ENCODE results near the gene TP53I13.

DNA sequence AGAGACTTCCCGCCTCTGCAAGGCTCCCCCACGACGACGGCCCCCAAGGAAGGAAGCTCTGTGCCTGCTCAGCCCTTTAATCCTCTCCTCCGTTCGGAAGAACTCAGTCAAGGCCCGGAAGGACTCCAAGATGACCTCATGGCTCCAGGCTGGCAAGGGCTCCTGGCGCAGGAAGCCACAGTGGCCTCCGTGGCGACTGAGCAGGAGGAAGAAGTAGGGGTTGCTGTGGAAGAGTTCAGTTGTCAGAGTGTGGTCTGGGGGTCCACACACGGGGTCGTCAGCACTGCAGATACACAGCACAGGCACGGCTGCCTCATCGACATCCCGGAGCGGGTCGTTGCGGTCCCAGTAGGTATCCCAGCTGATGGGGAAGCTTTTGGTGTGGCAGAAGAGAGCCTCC, 5.9 kb upstream of the TP53I13 start:
- TF ChIP-seq, protein P1, sequence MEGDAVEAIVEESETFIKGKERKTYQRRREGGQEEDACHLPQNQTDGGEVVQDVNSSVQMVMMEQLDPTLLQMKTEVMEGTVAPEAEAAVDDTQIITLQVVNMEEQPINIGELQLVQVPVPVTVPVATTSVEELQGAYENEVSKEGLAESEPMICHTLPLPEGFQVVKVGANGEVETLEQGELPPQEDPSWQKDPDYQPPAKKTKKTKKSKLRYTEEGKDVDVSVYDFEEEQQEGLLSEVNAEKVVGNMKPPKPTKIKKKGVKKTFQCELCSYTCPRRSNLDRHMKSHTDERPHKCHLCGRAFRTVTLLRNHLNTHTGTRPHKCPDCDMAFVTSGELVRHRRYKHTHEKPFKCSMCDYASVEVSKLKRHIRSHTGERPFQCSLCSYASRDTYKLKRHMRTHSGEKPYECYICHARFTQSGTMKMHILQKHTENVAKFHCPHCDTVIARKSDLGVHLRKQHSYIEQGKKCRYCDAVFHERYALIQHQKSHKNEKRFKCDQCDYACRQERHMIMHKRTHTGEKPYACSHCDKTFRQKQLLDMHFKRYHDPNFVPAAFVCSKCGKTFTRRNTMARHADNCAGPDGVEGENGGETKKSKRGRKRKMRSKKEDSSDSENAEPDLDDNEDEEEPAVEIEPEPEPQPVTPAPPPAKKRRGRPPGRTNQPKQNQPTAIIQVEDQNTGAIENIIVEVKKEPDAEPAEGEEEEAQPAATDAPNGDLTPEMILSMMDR (conservative IDR thresholded peaks at IDR 0.05 in 1 of 2, IDR thresholded peaks at IDR 0.05 in 1 of 2; ENCODE audit: low read depth in 1 of 2, low read length in 2 of 2): no peak
- no peak for TF ChIP-seq EZH2 (IDR thresholded peaks at IDR 0.05; ENCODE audit: low read length, missing control alignments)

Data from fibroblast of lung (primary cell).